ENCODE data around the gene CLDN15.

Gene CLDN15

DNA sequence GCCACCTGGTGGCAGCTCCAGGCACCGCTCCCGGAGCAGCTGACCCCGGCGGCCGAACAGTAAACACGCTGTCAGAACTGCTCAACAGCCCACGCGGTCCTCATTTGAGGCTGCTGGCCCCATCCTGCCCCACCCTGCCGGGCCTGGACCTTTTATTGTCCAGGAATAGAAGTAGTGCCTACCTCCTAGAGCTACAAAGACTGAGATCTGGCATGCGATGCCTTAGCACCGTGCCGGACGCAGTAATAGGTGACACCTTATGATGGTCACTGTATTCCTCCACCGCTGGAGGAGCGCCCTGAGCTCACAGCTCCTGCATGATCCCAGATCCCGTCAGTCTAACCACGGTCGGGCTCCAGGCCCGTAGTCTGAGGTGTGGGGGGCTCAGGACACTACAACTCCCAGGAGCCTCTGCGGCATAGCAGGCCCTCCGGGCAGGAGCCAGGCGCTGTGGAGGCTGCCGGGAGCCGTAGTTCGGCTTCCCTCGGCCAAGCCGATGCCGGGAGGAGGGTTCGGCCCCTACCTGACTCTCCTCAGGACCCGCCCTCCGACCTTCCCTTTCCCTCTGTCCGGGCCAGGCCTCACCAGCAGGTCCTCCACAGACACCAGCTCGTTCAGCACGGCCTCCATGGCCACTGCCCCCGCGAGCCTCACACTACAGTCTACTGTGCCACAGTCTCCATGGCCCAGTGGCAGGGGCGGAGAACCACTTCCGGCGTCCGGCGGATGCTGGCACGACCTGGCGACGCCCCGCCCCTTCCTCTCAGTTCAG is 7.0 kb upstream of the CLDN15 start, which contains the start of gene FIS1:
TSS of gene FIS1 (minus strand) at position 707 of the 772 bp plus-strand sequence. CDS start at position 630, 77 bp downstream.
- DNase-seq (ENCODE audit: low read depth in 2 of 2, low spot score in 1 of 2) = peak; percentile 79 to 83

DNA sequence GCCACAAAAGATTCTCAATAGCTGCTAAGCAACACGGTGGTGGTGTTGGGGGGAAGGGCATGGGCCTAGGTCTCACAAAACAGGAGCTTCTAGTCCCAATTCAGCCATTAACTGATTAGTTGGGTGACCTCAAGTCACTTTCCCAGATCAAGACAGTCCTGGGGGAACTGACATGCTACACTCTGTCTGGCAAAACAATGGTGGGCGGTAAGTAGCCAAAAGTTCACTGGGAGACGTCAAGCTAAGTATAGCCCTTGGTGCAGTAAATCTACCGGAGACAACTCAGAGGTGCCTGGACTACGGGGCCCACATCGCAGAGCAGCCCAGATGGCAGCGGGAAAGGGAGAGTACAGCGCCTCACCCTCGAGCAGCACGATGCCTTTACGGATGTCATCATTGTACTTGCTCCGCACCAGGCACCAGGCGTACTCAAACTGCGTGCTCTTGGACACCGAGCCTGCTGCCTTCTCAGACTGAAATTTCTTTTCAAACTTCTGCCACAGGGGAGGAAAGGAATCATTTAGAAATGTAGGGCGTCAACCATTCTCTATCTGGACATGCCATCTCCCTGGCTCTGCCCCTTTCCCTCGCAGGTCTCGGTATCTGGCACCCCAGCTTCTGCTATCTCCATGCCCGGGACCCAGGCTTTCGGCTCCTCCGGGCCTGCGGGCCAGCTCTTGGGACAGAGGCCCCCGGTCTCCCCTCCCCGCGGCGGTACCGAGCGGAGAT is 6.2 kb upstream of the CLDN15 start:
- no peak for DNase-seq (ENCODE audit: low read depth in 2 of 2, low spot score in 1 of 2)

DNA sequence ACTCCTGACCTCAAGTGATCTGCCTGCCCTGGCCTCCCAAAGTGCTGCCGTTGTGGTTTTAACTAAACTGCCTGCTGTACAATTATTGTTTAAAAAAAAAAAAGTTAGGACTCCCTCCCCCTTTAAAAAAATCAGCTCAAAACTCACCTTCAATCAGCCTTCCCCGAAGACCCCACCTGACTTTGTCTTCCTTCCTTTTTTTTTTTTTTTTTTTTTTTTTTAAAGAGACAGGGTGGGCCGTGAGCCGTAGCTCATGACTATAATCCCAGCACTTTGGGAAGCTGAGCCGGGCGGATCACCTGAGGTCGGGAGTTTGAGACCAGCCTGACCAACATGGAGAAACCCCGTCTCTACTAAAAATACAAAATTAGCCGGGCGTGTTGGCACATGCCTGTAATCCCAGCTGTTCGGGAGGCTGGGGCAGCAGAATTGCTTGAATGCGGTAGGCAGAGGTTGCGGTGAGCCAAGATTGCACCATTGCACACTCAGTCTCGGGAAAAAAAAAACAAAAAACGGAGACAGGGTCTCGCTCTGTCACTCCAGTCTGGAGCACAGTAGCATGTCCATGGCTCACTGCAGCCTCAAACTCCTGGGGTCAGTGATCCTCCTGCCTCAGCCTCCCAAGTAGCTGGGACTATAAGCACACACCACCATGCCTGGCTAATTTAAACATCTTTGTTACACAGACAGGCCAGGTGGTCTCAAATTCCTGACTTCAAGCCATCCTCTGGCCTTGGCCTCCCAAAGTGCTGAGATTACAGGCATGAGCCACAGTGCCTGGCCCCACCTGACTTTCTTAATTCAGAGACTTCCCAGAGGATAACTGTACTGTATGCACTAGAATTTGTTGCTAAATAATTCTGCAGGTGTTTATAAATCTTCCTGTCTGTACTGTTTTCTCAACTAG is 4.1 kb upstream of the CLDN15 start:
- no peak for DNase-seq (ENCODE audit: low read depth in 2 of 2, low spot score in 1 of 2)

DNA sequence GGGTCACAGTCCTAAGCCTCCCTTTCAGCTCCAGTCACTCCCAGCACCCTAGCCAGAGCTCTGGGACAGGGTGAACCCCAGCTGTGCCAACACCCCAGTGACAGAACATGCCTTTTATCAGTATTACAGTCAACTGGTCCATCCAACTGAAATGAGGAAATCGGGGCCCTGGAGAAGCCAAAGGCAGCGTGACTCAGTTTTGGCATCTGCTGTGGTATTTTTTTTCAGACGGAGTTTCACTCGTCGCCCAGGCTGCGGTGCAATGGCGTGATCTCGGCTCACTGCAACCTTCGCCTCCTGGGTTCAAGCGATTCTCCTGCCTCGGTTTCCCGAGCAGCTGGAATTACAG is 3.4 kb upstream of the CLDN15 start:
- no peak for DNase-seq (ENCODE audit: low read depth in 2 of 2, low spot score in 1 of 2)

DNA sequence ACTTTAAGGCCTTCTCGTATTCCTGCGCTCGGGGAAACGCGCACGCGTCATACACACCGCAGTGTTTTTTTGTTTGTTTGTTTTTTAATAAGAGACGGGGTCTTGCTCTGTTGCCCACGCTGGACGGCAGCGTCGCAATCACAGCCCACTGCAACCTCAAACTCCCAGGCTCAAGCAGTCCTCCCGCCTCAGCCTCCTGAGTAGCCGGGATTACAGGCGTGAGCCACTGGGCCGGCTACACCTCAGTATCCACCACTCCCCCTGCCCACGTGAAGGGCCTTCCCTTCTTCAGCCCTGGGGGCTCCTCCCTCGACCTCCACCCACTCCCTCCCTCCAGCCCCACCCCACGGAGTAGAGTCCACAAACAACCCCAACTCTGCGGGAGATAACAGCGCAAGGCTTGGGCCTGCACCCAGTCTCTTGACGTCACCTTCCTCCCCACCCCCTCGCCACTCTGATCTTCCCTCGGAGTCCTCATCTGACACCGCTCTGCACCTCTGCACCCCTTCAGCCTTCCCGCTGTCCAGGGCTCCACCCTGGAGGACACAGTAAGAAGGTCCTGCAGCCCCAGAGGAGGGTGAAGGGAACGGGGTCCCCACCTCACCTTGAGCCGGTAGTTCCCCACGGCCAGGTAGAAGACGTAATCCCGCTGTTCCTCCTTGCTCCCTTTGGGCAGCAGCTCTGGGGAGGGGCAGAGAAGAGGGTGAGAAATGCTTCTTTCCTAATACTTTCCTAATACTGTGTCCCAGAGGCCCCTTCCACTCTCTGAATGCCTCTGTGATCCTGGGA is 2.8 kb upstream of the CLDN15 start:
- no peak for DNase-seq (ENCODE audit: low read depth in 2 of 2, low spot score in 1 of 2)

DNA sequence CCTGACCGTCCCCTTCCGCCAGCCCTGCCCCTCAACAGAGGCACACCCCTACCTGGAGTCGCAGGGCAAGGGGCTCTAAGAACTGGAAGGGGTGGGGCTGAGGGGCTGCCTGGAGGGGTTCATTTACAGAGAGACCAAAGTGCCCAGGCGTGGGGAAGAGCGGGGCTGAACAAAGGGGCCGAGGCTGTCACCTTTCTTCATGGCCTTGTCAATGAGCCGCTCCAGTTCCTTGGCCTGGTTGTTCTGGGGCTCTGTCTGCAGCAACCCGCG is 2.3 kb upstream of the CLDN15 start:
- DNase-seq (ENCODE audit: low read depth in 2 of 2, low spot score in 1 of 2) = no peak

DNA sequence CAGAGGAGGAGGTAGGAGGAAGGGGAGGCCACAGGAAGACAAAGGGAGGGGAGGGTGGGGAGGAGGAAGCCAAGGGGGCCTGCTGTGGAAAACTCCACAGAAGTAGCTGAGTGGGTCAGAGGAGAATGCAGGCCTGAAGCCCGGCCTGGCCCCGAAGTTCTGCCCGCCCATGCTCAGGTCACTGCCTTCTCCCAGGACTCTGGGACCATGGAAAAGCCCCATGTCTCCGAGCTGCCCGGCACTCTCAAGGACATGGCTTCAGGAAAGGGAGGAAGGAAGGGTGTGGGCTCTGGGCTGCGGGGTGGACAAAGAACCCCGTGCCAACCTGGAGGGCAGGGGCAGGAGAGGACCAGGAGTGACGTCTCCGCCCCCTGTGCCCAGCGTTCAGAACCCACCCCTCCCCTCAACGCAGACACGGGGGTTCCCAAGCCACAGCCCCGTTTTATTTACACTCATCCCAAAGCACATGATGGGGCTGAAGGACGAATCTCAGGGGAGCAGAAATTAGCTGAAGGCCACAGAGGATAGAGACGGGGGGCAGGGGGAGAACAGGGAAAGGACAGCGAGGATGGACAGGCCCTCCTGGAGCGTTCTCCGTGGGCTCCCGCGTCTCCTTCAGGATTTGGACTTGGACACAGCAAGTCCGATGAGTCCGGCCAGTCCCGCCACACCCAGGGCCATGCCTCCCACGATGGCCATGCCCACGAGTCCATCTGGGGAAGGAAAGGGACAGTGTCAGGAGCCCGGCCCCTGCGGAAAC is 1.8 kb upstream of the CLDN15 start:
- DNase-seq (ENCODE audit: low read depth in 2 of 2, low spot score in 1 of 2) = no peak

DNA sequence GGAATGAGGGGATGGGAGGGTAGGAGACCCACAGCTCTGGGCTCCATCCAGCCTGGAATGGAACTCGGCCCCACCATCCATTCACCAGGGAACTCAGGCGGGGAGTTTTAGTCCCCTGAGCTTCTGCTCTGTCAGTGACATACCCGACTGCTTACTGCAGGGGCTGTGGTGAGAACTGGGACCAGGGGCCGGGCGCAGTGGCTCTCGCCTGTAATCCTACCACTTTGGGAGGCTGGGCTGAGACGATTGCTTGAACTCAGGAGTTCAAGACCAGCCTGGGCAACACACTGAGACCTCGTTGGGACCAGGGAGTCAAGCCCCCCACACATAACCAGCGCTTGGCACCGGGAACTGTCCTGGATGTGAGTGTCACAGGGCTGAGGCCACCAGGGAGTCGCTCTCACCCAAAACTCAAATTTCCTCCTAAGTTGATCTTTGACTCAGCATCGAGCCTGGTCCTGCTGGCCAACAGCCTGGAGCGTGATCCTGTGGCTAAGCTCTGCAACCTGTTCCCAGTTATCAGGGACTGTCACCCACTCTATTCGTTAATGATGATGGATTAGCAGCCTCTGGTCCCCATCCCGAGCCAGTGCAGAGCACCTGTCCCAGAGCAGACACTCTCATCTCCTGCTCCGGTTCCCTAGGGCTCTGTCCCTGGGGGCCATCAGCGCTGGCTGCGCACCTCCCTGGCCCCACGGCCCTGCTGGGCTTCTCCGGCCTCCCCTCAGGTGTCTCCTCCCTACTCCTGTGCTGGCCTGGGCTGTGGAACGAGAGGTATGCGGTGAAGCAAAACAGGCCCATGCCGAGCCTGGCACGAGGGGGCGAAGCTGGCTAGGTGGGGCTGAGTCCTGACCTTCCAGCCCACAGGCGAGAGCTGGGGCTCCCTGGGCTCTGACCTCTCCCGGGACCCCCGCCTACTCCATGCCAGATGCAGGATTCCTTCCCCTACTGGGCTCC is 902 bp upstream of the CLDN15 start:
- no peak for DNase-seq (ENCODE audit: low read depth in 2 of 2, low spot score in 1 of 2)

DNA sequence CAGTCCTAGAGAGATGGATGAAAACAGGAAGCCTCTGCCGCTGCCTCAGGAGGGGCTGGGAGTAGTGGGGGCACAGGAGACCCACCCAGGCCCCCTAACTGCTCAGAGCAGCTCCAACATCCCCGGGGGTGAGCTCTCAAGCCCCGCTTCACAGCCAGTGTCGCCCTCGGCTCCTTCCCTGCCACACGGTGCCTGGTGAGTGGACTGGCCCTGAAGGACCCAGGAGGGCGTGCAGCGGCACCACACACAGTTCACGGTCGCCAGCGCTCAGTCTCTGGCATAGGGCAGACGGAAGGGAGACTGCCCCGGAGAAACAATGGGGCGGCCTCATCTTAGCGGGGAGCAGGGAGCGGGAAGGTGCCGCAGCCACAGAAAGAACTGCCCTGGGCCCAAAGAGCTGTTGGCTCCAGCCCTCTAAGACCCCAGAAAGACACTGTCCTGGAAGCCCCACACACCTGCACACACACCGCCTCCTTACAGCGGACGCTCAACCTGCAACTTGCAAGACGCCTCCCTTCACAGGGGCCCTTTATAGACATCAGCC is 1.2 kb downstream of the CLDN15 start:
- no peak for DNase-seq (ENCODE audit: low read depth in 2 of 2, low spot score in 1 of 2)

DNA sequence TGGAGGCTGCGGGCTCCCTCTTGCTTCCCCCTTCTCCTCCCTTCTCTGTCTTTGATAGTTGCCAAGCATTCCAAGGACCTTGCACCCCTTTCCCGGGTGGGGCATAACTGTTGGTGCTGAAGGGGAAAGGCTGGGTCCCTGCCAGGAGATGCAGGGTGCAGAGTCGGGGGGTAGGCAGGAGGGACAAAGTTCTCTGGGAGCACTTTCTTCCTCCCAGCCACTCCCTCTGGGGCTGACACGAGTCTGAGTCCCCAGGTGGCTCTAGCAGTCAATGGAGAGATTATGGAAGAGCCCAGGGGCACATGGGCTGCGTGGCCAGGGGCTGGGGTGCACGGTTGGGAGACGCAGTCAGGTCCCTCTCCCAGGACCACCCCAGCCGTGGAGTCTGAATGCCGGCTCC is 2.1 kb downstream of the CLDN15 start:
- DNase-seq (ENCODE audit: low read depth in 2 of 2, low spot score in 1 of 2) = no peak

DNA sequence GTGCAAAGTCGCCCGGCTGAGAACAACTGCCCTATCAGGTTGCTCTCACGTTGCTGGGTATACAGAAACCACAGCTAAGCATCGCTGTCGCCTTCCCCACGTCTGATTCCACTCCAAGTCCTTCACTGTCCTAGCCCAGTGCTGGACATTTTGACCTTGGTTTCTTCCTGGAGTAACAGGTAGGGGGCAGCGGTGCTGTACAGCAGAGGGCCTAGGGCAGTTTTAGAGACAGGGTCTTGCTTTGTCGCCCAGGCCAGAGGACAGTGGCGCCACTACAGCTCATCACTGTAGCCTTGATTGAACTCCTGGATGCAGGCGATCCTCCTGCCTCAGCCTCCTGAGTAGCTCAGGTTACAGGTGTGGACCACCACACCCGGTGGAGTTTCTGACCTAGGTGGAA is 2.6 kb downstream of the CLDN15 start:
- no peak for DNase-seq (ENCODE audit: low read depth in 2 of 2, low spot score in 1 of 2)

DNA sequence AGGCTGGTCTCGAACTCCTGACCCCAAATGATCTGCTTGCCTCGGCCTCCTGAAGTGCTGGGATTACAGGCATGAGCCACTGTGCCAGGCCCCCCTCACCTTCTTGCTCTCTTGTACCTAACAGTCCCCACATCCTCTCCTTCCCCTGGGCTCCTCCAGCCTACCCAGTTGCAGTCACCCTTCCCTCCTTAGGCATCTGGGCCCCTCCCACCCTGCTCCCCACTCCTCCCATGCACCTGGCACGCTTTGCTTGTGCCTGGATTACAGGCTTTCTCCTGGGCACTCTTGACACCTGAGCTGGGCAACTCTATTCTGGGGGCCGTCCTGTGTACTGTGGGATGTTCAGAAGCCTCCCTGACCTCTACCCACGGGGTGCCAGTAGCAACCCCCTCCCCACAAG is 3.0 kb downstream of the CLDN15 start:
- no peak for DNase-seq (ENCODE audit: low read depth in 2 of 2, low spot score in 1 of 2)

DNA sequence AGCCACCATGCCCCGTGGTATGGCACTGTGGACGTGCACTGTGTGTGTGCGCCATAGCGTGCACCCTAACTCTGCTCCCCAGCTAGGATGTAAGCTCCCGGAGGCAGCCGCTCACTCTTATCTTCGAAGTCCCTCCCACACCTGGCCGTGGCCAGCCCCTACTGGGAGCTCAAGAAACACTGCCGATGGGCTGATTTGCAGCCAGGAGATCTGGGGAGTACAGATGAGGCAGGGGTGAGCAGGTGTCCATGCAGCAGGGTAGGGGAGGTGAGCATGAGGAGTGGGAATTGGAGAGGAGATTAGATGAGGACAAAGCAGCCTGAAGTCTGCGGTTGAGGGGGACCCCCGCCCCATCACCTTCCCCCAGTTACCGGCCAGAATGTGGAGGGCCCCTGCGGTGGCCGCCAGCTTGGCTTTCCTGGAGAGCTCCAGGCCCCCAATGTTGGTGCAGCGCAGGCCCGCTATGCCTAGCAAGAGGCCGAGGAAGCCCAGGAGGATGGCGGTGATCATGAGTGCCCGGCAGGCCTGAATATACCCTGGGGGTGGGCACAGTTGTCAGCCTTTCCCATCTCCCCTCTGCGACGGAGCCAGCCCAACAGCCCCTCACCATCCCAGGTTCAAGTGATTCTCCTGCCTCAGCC is 3.6 kb downstream of the CLDN15 start:
- no peak for DNase-seq (ENCODE audit: low read depth in 2 of 2, low spot score in 1 of 2)

DNA sequence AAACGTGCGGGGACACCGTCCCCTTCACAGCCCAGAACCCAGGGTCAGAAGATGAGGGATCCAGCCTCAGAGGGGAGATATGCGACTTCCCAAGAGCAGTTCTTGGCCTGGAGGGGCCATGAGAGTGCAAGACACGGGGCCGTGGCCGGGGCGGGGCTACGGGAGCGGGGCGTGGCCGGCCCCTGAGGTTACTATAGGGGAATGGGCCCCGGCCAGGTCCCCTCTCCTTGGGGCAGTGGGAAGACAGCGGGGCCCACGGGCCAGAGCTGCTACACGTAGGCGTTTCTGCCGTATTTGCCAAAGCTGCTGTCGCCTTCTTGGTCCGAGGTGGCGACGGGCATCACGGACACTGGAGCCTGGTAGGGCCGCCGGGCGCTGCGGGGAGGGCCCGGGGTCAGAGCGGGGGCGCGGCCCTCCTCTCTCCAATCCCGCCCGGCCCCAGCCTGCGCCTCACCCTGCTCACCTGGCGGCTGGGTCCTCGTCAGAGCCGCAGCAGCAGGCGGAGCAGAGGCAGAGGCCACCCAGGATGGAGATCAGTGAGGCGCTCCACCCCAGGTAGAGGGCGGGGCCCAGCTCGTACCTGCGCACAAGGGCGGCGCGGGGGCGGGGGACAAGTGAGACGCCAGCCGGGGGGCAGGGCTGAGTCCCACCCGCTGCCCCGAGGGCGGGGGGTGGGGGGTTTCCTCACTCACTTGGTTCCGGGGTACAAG is 5.3 kb downstream of the CLDN15 start:
- no peak for DNase-seq (ENCODE audit: low read depth in 2 of 2, low spot score in 1 of 2)

DNA sequence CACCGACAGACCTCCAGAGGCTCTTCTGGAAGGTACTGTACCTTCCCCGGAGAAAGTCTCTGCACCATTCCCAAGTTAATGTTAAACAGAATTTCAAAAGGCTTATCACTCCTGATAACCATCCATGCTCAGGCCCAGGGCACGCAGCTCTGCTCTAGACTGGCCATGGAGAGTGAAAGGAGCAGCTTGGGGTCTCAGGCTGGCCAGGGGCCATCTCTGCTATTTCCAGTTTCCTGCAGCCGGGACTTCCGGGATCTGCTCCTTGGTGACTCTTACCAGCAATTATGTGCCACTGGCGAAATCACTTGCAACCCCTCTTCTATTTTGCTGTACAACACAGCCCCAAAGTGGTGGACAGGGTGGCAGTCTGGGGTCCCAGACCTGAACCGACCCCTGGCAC is 6.0 kb downstream of the CLDN15 start:
- DNase-seq (ENCODE audit: low read depth in 2 of 2, low spot score in 1 of 2) = no peak

DNA sequence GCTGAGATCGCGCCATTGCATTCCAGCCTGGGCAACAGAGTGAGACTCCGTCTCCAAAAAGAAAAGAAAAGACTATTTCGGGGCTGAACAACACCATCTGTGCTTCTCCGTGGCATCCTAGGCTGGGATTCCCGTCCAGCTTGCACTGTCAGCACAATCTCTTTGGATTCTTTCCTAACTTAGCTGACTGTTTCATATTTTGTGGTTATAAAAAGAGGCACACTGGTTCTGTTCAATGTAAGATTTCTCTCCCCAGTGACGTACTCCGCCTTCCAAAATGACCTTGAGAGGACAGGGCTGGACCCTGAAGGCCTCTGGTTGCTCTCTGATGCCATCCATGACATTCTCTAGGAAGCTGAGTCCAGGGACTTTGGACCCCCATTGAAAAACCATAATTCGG is 10.9 kb downstream of the CLDN15 start:
- no peak for DNase-seq (ENCODE audit: low read depth in 2 of 2, low spot score in 1 of 2)

DNA sequence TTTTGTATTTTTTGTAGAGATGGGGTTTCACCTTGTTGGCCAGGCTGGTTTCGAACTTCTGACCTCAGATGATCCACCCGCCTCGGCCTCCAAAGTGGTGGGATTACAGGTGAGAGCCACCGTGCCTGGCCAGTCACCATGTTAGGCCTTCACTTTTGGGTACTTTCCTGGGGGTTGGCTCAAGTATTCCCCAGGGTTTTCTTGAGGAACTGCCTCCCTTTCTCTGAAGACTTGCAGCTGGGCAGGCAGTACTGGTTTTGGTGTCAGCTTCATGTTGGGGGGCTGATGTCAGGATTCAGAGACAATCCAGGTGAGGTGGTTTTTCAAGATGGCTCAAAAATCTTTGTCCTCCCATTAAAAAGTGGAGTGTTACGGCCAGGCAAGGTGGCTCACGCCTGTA is 12.0 kb downstream of the CLDN15 start:
- DNase-seq (ENCODE audit: low read depth in 2 of 2, low spot score in 1 of 2) = no peak

DNA sequence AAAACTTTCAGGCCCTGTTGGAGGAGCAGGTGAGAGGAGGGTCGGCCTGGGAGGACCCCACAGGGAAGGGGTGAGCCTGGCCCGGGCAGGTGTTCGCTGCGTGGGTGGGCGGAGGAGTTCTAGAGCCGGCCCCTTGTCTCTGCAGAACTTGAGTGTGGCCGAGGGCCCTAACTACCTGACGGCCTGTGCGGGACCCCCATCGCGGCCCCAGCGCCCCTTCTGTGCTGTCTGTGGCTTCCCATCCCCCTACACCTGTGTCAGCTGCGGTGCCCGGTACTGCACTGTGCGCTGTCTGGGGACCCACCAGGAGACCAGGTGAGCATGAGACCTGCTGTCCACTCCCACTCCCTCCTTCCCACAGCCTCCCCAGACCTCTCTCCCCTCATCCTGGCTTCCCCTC is 14.1 kb downstream of the CLDN15 start:
- no peak for DNase-seq (ENCODE audit: low read depth in 2 of 2, low spot score in 1 of 2)

Data from stimulated activated CD8-positive, alpha-beta memory T cell treated with anti-CD3 and anti-CD28 coated beads, Interleukin-4, amount 100 ng/mL, for 4 hours (primary cell).